Medulla oblongata (tissue), 1 donor: Measurements from ENCODE around the gene MRPS25.
"Not testable (repeated sequence)": the region's sequence is repeated elsewhere in the genome, so short reads cannot be mapped to it uniquely, and the experiment has no call there.

Experiments used
- DNase-seq: peaks from one replicate; pipeline ENCODE4 v3.0.0-alpha.2; 2015; ENCODE audit errors: extremely low spot score

Gene MRPS25

DNA sequence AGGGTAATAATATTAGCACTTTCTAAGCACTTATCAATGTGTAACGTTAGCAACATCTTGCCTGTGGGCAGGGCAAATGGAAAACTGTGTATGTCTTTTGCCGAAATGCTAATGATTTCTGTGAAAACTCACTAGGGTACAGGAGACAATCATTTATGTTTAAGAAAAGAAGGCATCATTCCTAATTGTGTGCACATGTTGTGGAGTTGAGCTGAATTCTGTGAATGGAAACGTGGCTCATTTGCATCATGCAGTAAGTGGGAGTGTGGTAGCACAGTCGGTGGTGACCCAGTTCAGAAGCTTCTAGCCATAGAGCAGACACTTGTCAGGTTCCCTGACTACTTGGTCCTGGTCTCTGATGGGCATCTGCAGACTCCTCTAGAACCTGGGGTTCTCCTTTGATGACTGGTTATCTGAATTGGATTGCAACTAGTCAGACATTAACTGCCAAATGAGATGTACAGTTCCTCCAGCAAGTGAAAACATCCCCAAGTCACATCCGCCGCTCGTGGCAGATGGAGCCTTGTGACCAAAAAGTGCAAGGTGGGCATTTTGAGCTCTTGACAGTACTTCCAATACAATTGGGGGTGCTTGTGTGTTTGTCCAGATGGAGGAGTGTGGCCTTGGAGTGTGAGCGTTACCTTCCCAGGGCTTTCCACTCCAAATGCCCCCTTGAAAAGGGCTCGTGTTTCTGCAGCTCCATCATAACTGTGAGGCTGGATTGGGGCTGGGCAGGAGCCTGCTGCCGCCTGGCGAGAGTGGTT is 21.5 kb downstream of the MRPS25 start:
- no peak for DNase-seq

GRCh38 chr3:15042936-15043335 is 22.2 kb downstream of the MRPS25 start:
- no peak for DNase-seq

- DNase-seq, result no peak
These were observed 23.2 kb downstream of the MRPS25 start for GRCh38 chr3:15041950-15042349.

GRCh38 chr3:15040844-15041243 is 24.3 kb downstream of the MRPS25 start:
- no peak for DNase-seq

DNA sequence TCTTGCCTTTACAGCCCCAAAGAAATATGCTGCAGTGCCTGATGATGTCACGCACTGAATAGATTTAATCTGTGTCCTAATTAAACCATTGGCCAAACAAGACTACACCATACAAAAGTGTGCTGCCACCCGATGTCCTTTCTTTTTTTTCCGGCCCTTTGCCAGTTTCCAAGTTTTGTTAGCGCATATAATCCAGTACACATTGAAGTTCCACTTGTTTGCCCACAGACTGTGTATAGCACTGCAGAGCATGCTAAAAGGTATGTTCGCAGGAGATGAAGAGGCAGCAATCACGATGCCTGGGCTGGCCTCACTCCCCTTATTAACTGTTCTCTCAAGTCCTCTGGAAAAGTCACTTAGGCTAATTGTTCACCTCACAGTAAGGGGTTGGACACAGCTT is 26.8 kb downstream of the MRPS25 start:
- no peak for DNase-seq

DNA sequence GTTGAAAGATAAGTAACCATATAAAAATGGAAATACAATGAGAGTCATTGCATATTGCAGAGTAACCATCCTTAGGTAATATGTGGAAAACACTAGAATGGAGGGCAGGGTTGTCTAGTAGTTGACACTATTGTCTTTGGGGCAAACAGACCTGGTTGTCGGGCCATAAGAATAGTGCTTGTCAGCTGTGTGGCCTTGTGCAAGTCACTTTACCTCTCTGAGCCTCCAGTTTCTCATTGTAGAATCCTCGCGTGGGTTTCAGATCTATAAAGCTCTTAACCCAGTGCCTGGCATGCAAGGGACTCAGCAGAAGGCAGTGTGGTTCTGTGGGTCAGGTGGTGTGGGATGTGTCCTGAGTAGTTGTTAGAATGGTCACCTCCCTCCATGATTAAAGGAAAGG is 32.0 kb downstream of the MRPS25 start:
- DNase-seq, result no peak

DNA sequence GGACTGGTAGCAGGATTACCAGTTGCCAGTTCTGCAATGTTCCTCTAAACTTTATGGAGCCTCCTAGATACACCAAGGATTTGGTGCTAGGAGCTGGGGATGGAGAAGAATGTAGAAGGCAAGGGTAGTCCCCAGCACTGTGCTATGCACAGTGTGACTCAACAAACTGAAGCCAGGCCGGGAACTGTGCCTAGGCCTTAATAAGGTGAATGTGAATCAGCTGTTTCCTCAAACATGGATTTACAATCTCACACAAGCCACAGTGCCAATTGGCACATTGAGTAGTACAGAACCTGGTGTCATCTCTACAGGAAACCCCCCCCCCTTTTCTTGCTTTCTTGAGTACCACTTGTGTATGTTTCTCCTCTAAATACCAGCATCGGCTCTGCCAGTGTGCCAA is 32.5 kb downstream of the MRPS25 start:
- no peak for DNase-seq

GRCh38 chr3:15029625-15030024 is 35.5 kb downstream of the MRPS25 start:
- DNase-seq, result no peak

GRCh38 chr3:15023719-15024118 is 41.4 kb downstream of the MRPS25 start:
- DNase-seq, result no peak

DNA sequence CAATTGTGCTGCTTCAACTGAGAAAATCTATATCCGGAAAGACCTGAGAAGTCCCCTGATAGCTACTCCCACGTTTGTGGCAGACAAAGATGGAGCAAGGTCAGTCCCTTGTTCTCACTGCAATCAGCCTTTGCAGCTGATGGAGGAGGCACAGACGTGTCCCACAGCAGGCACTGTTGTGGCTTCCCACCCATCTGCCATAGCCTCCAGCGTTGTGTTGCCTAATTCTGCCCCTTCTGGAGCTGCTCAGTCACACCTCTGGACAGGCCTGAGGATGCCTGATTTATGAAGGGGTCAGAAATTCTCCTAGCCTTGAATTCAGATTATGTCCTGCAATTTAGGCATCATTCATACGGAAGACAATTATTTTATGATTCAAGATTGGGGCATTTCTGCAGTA is 41.9 kb downstream of the MRPS25 start:
- DNase-seq, result no peak

DNA sequence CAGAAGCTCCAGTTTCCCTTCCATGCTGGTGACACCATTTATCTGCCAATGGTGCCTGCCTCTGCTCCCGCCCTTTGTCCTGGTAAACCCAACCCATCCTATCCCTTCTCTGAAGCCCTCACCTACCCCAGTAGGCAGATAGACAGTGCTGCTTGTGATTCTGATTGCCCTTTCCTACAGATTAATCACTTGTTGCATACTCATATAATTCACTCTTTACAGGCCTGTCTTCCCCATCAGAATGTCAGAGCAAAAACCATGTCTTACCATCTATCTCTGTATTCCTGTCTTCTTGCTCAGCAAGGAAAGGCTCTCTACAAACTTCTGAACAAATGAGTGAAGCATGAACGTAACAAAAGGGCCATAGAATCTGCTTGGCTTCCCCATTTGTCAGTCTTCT is 47.9 kb downstream of the MRPS25 start:
- no peak for DNase-seq

DNA sequence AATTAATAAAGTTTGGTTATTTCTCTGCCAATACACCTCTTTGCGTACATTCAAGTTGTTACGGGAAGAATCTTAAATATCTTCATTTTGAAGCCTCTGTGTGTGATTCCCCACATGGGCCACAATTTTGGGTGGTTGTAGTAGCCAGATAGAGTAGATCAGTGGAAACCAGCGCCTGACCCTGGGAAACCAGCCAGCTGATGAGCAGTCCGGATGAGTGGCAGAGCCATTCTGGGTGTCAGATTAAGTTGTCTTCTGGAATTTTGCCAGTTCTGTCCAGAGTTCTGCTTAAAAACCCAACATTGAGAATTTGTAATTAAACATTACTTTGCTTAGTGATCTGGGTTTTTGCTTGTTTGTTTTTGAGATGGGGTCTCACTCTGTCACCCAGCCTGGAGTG is 49.7 kb downstream of the MRPS25 start:
- DNase-seq, result no peak

GRCh38 chr3:15014606-15015328 is 50.3 kb downstream of the MRPS25 start:
- DNase-seq, result no peak

GRCh38 chr3:15011174-15011573 is 53.9 kb downstream of the MRPS25 start:
- no peak for DNase-seq

- no peak for DNase-seq
These were observed 54.5 kb downstream of the MRPS25 start for GRCh38 chr3:15010664-15011063.

- no peak for DNase-seq
These were observed 55.9 kb downstream of the MRPS25 start for GRCh38 chr3:15009167-15009566.

- no peak for DNase-seq
These were observed 57.4 kb downstream of the MRPS25 start for GRCh38 chr3:15007681-15008141.

- DNase-seq, result not testable (repeated sequence)
These were observed 65.9 kb downstream of the MRPS25 start for GRCh38 chr3:14999182-14999581.
